ENCODE data around the gene SEC61B.

The SEC61B gene

DNA sequence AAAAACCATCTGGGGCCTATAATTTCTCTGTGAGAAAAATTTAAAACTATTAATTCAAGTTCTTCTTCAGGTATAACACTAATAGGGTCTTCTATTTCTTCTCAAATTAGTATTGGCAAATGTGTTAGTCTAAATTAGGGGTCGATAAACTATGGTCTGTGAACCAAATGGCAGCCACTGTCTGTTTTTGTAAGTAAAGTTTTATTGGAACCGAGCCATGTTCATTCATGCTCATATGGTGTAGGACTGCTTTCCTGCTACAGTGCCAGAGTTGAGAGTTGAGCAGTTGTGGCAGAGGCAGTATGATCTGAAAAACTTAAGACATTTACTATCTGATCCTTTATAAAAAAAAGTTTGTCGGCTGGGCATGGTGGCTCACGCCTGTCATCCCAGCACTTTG, 29.1 kb downstream of the SEC61B start:
- no peak overlapping the region for H3K27ac ChIP-seq (ENCODE audit: low read depth, low read length)
- no peak overlapping the region for H3K9ac ChIP-seq (ENCODE audit: low read length in 5 of 5)
- H3K36me3 ChIP-seq (ENCODE audit: control insufficient read depth in 5 of 5, insufficient read depth in 5 of 5, low read length in 5 of 5), result no peaks in the 10 kb centered on the region
- no peak overlapping the region for H3K4me3 ChIP-seq (ENCODE audit: low read depth in 1 of 5, low read length in 5 of 5)
- no peaks in the 10 kb centered on the region for H3K27me3 ChIP-seq (ENCODE audit: control insufficient read depth in 5 of 5, insufficient read depth in 4 of 5, low read length in 5 of 5)
- H3K9me3 ChIP-seq (ENCODE audit: control insufficient read depth in 5 of 5, low read length in 5 of 5), result no peaks in the 10 kb centered on the region
- no peaks in the 10 kb centered on the region for H3K4me1 ChIP-seq (ENCODE audit: control insufficient read depth in 5 of 5, insufficient read depth in 5 of 5, low read length in 5 of 5)

DNA sequence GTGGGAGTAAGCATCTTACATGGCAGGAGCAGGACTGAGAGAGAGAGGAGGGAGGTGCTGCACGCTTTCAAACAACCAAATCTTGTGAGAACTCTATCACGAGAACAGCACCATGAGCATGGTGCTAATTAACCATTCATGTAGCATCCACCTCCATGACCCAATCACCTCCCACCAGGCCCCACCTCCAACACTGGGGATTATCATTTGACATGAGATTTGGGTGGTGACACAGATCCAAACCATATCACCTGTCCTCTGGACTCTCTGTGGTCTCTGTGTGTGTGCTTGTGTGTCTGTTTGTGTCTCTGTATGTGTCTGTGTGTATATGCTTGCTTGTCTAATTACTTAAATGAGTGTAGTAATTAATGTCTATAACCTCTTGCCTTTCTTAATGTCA, 31.1 kb downstream of the SEC61B start:
- Histone ChIP-seq H3K27ac (ENCODE audit: low read depth, low read length) (no peak overlapping the region), H3K4me3 (ENCODE audit: low read depth in 1 of 5, low read length in 5 of 5) (no peak overlapping the region)

DNA sequence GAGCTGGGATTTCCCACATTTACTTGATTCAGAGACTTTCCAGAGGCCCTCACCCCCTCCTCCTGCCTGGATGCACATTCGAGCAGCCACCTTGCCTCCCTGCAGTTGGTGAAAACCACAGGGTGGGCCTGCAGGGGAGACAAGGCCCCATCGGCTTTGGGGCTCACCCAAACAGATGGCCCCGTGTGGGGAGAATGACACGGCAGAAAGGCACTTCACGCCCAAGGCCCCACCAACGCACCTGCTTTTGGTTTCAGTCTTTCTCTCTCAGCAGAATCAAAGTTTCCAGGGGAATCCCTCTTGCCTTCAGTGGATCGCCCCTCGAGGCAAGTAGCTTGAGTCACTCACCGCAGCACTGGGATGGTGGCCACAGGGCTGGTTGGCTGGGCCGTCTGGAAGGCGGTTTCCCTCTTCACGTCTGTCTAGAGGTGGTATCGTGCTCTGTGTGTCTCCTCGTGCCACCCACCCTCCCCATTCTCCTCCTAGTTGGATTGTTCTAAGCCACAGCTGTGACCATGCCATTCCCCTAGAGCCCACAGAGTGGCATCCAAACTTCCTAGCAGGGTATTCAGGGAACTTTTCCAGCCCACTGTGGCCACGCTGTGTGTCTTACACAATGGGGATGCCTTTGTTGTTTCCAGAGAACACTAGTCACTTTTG, 31.8 kb downstream of the SEC61B start:
- Histone ChIP-seq H3K4me3 (ENCODE audit: low read depth in 1 of 5, low read length in 5 of 5) (no peak overlapping the region), H3K27ac (ENCODE audit: low read depth, low read length) (no peak overlapping the region), H3K36me3 (ENCODE audit: control insufficient read depth in 5 of 5, insufficient read depth in 5 of 5, low read length in 5 of 5) (no peaks in the 10 kb centered on the region), H3K4me1 (ENCODE audit: control insufficient read depth in 5 of 5, insufficient read depth in 5 of 5, low read length in 5 of 5) (peaks cover 0 to 6% (median 3%) of the 10 kb centered on the region in 5 donors), H3K9ac (ENCODE audit: low read length in 5 of 5) (no peak overlapping the region), H3K27me3 (ENCODE audit: control insufficient read depth in 5 of 5, insufficient read depth in 4 of 5, low read length in 5 of 5) (no peaks in the 10 kb centered on the region), H3K9me3 (ENCODE audit: control insufficient read depth in 5 of 5, low read length in 5 of 5) (no peaks in the 10 kb centered on the region)

More for the DNA sequence above, 31.1 kb downstream of the SEC61B start:
- Histone ChIP-seq H3K9me3 (ENCODE audit: control insufficient read depth in 5 of 5, low read length in 5 of 5) (no peaks in the 10 kb centered on the region), H3K36me3 (ENCODE audit: control insufficient read depth in 5 of 5, insufficient read depth in 5 of 5, low read length in 5 of 5) (no peaks in the 10 kb centered on the region), H3K27me3 (ENCODE audit: control insufficient read depth in 5 of 5, insufficient read depth in 4 of 5, low read length in 5 of 5) (no peaks in the 10 kb centered on the region), H3K4me1 (ENCODE audit: control insufficient read depth in 5 of 5, insufficient read depth in 5 of 5, low read length in 5 of 5) (no peaks in the 10 kb centered on the region), H3K9ac (ENCODE audit: low read length in 5 of 5) (no peak overlapping the region)

DNA sequence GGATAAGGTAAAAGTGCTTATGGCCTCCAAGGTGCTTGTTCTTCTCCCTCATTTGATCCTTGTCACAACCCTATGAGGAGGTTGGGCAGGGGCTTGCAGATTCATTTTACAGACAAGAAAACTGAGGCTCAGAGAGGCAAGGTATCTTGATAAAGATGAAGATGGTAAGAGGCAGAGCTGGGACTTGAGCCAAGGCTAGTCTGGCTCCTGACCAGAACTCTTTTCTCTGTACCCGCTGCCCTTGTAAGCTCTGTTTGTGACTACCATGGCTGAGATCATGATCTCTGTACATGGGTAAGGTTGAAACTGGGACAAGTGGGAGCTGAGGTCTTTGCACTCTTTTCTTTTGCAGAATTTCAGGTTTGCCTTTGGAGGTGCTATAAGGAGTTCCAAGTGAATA, 33.6 kb downstream of the SEC61B start:
- Histone ChIP-seq H3K9ac (ENCODE audit: low read length in 5 of 5) (no peak overlapping the region), H3K36me3 (ENCODE audit: control insufficient read depth in 5 of 5, insufficient read depth in 5 of 5, low read length in 5 of 5) (no peaks in the 10 kb centered on the region), H3K4me1 (ENCODE audit: control insufficient read depth in 5 of 5, insufficient read depth in 5 of 5, low read length in 5 of 5) (peaks cover 0 to 17% (median 11%) of the 10 kb centered on the region in 5 donors), H3K4me3 (ENCODE audit: low read depth in 1 of 5, low read length in 5 of 5) (no peak overlapping the region), H3K27ac (ENCODE audit: low read depth, low read length) (no peak overlapping the region), H3K9me3 (ENCODE audit: control insufficient read depth in 5 of 5, low read length in 5 of 5) (no peaks in the 10 kb centered on the region), H3K27me3 (ENCODE audit: control insufficient read depth in 5 of 5, insufficient read depth in 4 of 5, low read length in 5 of 5) (no peaks in the 10 kb centered on the region)

DNA sequence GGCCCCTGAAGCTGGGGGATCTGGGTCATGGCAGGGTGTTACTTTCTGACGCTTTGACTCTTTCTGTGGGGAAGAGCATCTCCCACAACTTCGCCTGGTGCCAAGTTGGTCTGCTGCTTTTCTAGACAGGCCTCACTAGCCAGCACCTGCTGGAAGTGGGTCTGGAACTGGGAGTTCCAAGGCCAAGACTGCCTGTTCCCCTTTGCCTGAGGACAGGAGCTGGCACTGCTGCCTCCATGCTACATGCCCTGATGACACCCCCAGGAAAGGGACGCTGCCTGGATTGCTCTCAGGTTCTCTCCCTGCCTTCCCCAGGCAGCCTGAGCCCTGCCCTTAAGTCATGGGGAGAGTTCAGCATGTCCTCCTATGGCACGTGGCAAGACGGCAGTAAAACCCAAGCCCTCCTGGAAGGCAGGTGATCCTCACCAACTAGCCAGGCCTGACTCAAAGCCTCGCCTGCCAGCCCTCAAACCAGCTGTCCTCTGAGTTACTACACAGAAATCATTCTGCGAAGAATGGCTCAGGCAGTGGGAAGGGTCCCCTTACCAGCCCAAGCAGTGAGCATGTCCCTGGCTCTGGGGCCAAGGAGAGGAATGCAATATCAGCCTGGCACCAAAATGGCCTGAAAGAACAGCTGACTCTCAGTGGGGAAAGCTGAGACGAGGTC, 35.8 kb downstream of the SEC61B start:
- Histone ChIP-seq H3K9ac (ENCODE audit: low read length in 5 of 5) (no peak overlapping the region), H3K27ac (ENCODE audit: low read depth, low read length) (no peak overlapping the region), H3K4me3 (ENCODE audit: low read depth in 1 of 5, low read length in 5 of 5) (no peak overlapping the region), H3K36me3 (ENCODE audit: control insufficient read depth in 5 of 5, insufficient read depth in 5 of 5, low read length in 5 of 5) (no peaks in the 10 kb centered on the region), H3K4me1 (ENCODE audit: control insufficient read depth in 5 of 5, insufficient read depth in 5 of 5, low read length in 5 of 5) (peaks cover 0 to 17% (median 11%) of the 10 kb centered on the region in 5 donors), H3K9me3 (ENCODE audit: control insufficient read depth in 5 of 5, low read length in 5 of 5) (no peaks in the 10 kb centered on the region), H3K27me3 (ENCODE audit: control insufficient read depth in 5 of 5, insufficient read depth in 4 of 5, low read length in 5 of 5) (no peaks in the 10 kb centered on the region)

DNA sequence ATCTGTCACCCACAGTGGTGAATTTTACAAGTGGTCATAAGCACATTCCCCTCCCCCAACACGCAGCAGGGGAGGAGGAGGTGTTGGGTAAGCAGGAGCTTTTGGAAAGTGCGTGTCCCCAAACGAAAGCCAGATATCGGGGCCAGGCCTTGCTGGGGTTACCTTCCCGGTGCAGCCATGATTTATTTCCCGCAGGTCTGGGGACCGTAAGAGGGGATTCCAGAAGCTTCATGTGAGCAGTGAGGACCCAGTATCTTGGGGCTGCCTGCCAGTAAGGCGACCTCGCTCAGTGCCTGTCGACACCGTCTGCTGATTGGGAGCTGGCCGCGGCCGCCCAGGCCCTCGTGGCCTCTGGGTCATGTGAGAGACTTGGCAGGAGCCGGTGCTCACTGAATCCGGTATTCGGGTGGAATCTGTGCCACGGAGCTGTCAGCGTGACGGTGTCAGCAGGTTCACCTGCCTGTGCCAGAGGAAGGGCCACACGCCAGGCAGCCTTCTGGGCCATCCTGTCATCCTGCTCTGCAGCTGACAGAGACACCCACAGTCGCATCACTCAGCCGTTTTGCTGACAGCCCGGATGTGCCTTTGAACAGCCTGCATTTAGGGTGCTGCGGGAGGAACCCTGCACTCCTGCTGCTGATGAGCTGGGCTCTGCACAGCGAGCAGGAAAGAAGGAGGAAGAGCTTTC, 37.3 kb downstream of the SEC61B start:
- Histone ChIP-seq H3K27ac (ENCODE audit: low read depth, low read length) (peak overlapping the region; percentile 72), H3K9ac (ENCODE audit: low read length in 5 of 5) (peak overlapping the region; percentile 11 to 81 (median 60)), H3K27me3 (ENCODE audit: control insufficient read depth in 5 of 5, insufficient read depth in 4 of 5, low read length in 5 of 5) (no peaks in the 10 kb centered on the region), H3K36me3 (ENCODE audit: control insufficient read depth in 5 of 5, insufficient read depth in 5 of 5, low read length in 5 of 5) (no peaks in the 10 kb centered on the region), H3K4me3 (ENCODE audit: low read depth in 1 of 5, low read length in 5 of 5) (peak overlapping the region; percentile 58 to 88 (median 72)), H3K4me1 (ENCODE audit: control insufficient read depth in 5 of 5, insufficient read depth in 5 of 5, low read length in 5 of 5) (peaks cover 0 to 17% (median 11%) of the 10 kb centered on the region in 5 donors), H3K9me3 (ENCODE audit: control insufficient read depth in 5 of 5, low read length in 5 of 5) (no peaks in the 10 kb centered on the region)

DNA sequence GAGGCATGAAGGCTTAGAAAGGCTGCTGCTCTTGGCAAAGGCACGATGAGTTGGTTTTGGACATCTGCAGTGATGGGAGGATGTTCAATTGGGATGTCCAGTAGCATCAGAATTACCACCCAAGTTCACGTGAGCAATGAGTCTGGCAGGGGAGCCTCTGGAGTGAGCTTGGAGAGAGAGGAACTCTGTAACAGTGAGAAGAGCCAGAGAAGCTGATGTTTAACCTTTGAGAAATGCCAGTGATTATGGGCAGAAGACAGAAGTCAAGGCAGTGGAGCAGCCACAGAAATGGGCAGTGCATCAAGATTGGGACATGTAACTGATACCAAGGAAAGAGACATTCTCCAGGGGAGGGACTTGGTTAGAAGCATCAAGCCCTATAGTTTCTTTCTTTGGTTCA, 39.8 kb downstream of the SEC61B start:
- Histone ChIP-seq H3K4me1 (ENCODE audit: control insufficient read depth in 5 of 5, insufficient read depth in 5 of 5, low read length in 5 of 5) (peaks cover 0 to 25% (median 17%) of the 10 kb centered on the region in 5 donors), H3K27me3 (ENCODE audit: control insufficient read depth in 5 of 5, insufficient read depth in 4 of 5, low read length in 5 of 5) (no peaks in the 10 kb centered on the region), H3K27ac (ENCODE audit: low read depth, low read length) (no peak overlapping the region), H3K9me3 (ENCODE audit: control insufficient read depth in 5 of 5, low read length in 5 of 5) (no peaks in the 10 kb centered on the region), H3K9ac (ENCODE audit: low read length in 5 of 5) (no peak overlapping the region), H3K4me3 (ENCODE audit: low read depth in 1 of 5, low read length in 5 of 5) (no peak overlapping the region), H3K36me3 (ENCODE audit: control insufficient read depth in 5 of 5, insufficient read depth in 5 of 5, low read length in 5 of 5) (no peaks in the 10 kb centered on the region)

DNA sequence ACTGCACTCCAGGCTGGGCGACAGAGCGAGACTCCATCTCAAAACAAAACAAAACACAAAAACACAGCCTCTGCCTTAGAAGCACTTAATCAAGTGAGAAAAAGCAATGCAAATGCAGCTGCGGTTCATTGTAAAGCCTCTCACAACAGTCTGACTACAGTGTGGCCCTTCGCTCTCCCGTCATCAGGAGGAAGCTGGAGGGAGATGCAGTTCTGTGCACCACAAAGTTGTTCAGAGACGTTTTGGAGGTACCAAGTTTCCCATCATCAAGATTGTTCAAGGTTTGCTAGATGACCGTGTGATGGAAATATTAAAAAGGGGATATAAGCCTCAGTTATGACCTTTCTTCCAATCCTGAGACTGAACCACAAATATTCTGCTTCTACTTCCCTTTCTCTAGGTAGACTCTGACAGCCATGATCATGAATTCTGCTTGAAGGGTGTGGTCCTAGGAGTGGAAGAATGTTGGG, 40.9 kb downstream of the SEC61B start:
- Histone ChIP-seq H3K4me3 (ENCODE audit: low read depth in 1 of 5, low read length in 5 of 5) (no peak overlapping the region), H3K36me3 (ENCODE audit: control insufficient read depth in 5 of 5, insufficient read depth in 5 of 5, low read length in 5 of 5) (no peaks in the 10 kb centered on the region), H3K9ac (ENCODE audit: low read length in 5 of 5) (no peak overlapping the region), H3K27ac (ENCODE audit: low read depth, low read length) (no peak overlapping the region), H3K4me1 (ENCODE audit: control insufficient read depth in 5 of 5, insufficient read depth in 5 of 5, low read length in 5 of 5) (peaks cover 0 to 25% (median 17%) of the 10 kb centered on the region in 5 donors), H3K9me3 (ENCODE audit: control insufficient read depth in 5 of 5, low read length in 5 of 5) (no peaks in the 10 kb centered on the region), H3K27me3 (ENCODE audit: control insufficient read depth in 5 of 5, insufficient read depth in 4 of 5, low read length in 5 of 5) (no peaks in the 10 kb centered on the region)

DNA sequence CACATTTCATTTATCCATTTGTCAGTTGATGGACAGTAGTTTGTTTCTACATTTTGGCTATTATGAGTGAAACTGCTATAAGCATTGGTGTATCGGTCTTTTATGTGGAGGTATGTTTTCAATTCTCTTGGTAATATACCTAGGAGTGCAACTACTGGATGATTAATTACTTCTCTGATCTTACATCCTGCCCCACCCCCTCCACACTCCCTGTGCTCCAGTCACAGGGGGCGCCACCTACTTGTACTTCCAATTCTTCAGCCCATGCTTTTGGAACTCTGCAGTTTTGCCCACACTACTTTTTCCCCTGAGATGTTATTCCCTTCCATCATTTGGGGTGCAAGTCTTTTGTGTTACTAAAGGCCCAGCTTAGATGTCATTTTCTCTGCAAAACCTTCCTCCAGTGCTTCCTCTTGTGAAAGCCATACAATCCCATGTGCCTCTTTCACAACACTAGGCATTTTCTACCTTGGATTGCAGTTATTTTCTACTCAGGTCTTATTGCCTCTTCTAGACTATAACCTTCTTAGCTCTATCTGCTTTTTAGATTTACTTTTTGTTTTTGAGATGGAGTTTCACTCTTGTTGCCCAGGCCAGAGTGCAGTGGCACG, 42.1 kb downstream of the SEC61B start:
- Histone ChIP-seq H3K27me3 (ENCODE audit: control insufficient read depth in 5 of 5, insufficient read depth in 4 of 5, low read length in 5 of 5) (no peaks in the 10 kb centered on the region), H3K9ac (ENCODE audit: low read length in 5 of 5) (no peak overlapping the region), H3K36me3 (ENCODE audit: control insufficient read depth in 5 of 5, insufficient read depth in 5 of 5, low read length in 5 of 5) (no peaks in the 10 kb centered on the region), H3K4me1 (ENCODE audit: control insufficient read depth in 5 of 5, insufficient read depth in 5 of 5, low read length in 5 of 5) (peaks cover 0 to 19% (median 14%) of the 10 kb centered on the region in 5 donors), H3K27ac (ENCODE audit: low read depth, low read length) (no peak overlapping the region), H3K4me3 (ENCODE audit: low read depth in 1 of 5, low read length in 5 of 5) (no peak overlapping the region), H3K9me3 (ENCODE audit: control insufficient read depth in 5 of 5, low read length in 5 of 5) (no peaks in the 10 kb centered on the region)

DNA sequence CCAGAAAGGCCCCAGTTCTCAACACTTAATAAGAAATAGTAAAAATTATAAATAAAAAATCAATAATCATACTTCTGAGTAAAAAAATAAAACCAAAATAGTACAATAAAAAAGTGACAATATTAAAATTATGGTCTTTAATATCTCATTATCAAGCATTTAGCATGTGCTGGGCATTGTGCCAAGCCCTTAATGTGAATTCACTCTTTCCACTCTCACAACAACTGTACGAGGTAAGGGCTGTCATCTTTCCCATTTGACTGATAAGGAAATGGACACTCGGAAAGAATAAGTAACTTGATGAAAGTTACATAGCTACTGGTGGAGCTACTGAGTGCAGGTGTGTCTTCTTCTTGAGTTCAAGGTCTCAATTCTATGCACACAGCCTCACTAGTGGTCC, 43.6 kb downstream of the SEC61B start:
- H3K27me3 ChIP-seq (ENCODE audit: control insufficient read depth in 5 of 5, insufficient read depth in 4 of 5, low read length in 5 of 5), result no peaks in the 10 kb centered on the region
- H3K4me1 ChIP-seq (ENCODE audit: control insufficient read depth in 5 of 5, insufficient read depth in 5 of 5, low read length in 5 of 5), result peaks cover 0 to 9% (median 6%) of the 10 kb centered on the region in 5 donors
- H3K9me3 ChIP-seq (ENCODE audit: control insufficient read depth in 5 of 5, low read length in 5 of 5), result no peaks in the 10 kb centered on the region
- H3K27ac ChIP-seq (ENCODE audit: low read depth, low read length), result no peak overlapping the region
- H3K4me3 ChIP-seq (ENCODE audit: low read depth in 1 of 5, low read length in 5 of 5), result no peak overlapping the region
- no peak overlapping the region for H3K9ac ChIP-seq (ENCODE audit: low read length in 5 of 5)
- no peaks in the 10 kb centered on the region for H3K36me3 ChIP-seq (ENCODE audit: control insufficient read depth in 5 of 5, insufficient read depth in 5 of 5, low read length in 5 of 5)

All from subcutaneous abdominal adipose tissue (tissue), 5 donors.